ENCODE results near the gene MAZ. TPM values are rescaled to one million over a fixed set of nuclear protein-coding genes. Genes with fewer than 3 reads are reported as not detected.
"Not testable (repeated sequence)": the region's sequence is repeated elsewhere in the genome, so short reads cannot be mapped to it uniquely, and the experiment has no call there.

MAZ gene
- total RNA-seq, 1 donor from 2014 or later, result 247 TPM

DNA sequence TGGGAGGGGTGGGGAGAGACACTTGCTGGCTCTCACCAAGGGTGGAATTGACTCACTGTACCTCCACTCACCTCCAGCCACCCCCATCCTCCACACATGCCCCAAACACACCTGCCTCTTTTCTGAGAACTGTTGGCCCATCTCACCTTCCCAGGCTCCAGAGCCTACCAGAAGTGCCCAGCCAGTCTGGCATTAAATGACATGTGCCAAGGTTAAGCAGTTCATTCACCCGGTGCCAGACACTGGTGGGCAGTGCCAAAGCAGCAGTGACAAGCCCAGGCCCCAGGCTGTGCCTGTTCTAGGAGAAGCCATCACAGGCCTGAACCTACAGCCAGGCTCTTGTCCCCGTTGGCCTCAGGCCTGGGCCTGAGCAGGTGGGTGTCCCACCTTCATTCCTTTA is 25.2 kb downstream of the MAZ start:
- Histone ChIP-seq H3K9me3 (ENCODE audit: insufficient read depth, low read depth, low read length) (no peaks in the 10 kb centered on the region), H3K36me3 (ENCODE audit: insufficient read depth, low read length) (peaks cover 10% of the 10 kb centered on the region), H4K20me1 (ENCODE audit: insufficient read depth, low read length) (peaks cover 44% of the 10 kb centered on the region), H3K4me3 (ENCODE audit: insufficient read depth, low read depth, low read length) (no peak overlapping the region), H3K27ac (ENCODE audit: low read depth, low read length) (no peak overlapping the region), H3K4me1 (ENCODE audit: insufficient read depth, low read length) (no peaks in the 10 kb centered on the region), H3K4me2 (ENCODE audit: low read length) (no peak overlapping the region), H3K79me2 (ENCODE audit: insufficient read depth, low read length) (peaks cover 43% of the 10 kb centered on the region), H3K9ac (ENCODE audit: low read length) (no peak overlapping the region), H3K27me3 (ENCODE audit: insufficient read depth, low read length) (no peaks in the 10 kb centered on the region), H2AFZ (ENCODE audit: low read depth, low read length) (no peak overlapping the region)
- peaks cover 2% of the 10 kb centered on the region for H3K27me3 Mint-ChIP-seq (ENCODE audit: low read depth, unreplicated experiment)
- H3K4me1 Mint-ChIP-seq (ENCODE audit: low read depth, unreplicated experiment), result peaks cover 4% of the 10 kb centered on the region
- H3K27ac Mint-ChIP-seq (ENCODE audit: unreplicated experiment), result no peak overlapping the region
- TF ChIP-seq, protein P1, sequence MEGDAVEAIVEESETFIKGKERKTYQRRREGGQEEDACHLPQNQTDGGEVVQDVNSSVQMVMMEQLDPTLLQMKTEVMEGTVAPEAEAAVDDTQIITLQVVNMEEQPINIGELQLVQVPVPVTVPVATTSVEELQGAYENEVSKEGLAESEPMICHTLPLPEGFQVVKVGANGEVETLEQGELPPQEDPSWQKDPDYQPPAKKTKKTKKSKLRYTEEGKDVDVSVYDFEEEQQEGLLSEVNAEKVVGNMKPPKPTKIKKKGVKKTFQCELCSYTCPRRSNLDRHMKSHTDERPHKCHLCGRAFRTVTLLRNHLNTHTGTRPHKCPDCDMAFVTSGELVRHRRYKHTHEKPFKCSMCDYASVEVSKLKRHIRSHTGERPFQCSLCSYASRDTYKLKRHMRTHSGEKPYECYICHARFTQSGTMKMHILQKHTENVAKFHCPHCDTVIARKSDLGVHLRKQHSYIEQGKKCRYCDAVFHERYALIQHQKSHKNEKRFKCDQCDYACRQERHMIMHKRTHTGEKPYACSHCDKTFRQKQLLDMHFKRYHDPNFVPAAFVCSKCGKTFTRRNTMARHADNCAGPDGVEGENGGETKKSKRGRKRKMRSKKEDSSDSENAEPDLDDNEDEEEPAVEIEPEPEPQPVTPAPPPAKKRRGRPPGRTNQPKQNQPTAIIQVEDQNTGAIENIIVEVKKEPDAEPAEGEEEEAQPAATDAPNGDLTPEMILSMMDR (IDR thresholded peaks at IDR 0.05; ENCODE audit: insufficient read depth, low read depth, low read length), result no peak
- TF ChIP-seq EZH2 (IDR thresholded peaks at IDR 0.05; ENCODE audit: insufficient read depth, low read length), result no peak
- H3K9me3 Mint-ChIP-seq (ENCODE audit: unreplicated experiment), result peaks cover 2% of the 10 kb centered on the region
- no peak for FAIRE-seq
- DNase-seq (ENCODE audit: low read depth), result no peak
- peaks cover 18% of the 10 kb centered on the region for H3K36me3 Mint-ChIP-seq (ENCODE audit: low read depth, unreplicated experiment)
- no peak overlapping the region for H3K4me3 Mint-ChIP-seq (ENCODE audit: unreplicated experiment)

DNA sequence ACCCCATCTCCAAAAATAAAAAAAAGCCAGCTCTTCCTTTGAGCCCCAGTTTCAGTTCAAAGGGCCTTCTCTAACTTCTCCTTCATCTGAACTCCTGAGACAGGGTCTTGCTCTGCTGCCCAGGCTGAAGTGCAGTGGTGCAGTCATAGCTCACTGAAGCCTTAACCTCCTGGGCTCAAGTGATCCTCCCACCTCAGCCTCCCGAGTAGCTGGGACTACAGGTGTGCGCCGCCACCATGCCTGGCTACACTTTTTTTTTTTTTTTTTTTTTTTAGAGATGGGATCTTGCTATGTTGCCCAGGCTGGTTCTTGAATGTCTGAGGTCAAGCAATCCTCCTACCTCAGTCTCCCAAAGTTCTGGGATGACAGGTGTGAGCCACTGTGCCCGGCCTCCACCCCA is 26.9 kb downstream of the MAZ start:
- not testable (repeated sequence) for H3K27me3 ChIP-seq (ENCODE audit: insufficient read depth, low read length); DNase-seq (ENCODE audit: low read depth); H3K4me2 ChIP-seq (ENCODE audit: low read length); H3K27ac Mint-ChIP-seq (ENCODE audit: unreplicated experiment); H2AFZ ChIP-seq (ENCODE audit: low read depth, low read length); FAIRE-seq; H3K9me3 ChIP-seq (ENCODE audit: insufficient read depth, low read depth, low read length); H3K27ac ChIP-seq (ENCODE audit: low read depth, low read length); H3K4me3 Mint-ChIP-seq (ENCODE audit: unreplicated experiment); H3K9me3 Mint-ChIP-seq (ENCODE audit: unreplicated experiment); H3K4me3 ChIP-seq (ENCODE audit: insufficient read depth, low read depth, low read length); H3K27me3 Mint-ChIP-seq (ENCODE audit: low read depth, unreplicated experiment); H3K9ac ChIP-seq (ENCODE audit: low read length); H3K4me1 Mint-ChIP-seq (ENCODE audit: low read depth, unreplicated experiment); H3K4me1 ChIP-seq (ENCODE audit: insufficient read depth, low read length)
- Histone ChIP-seq H3K79me2 (ENCODE audit: insufficient read depth, low read length) (peaks cover 27% of the 10 kb centered on the region), H3K36me3 (ENCODE audit: insufficient read depth, low read length) (peaks cover 22% of the 10 kb centered on the region), H4K20me1 (ENCODE audit: insufficient read depth, low read length) (peaks cover 40% of the 10 kb centered on the region)
- peaks cover 23% of the 10 kb centered on the region for H3K36me3 Mint-ChIP-seq (ENCODE audit: low read depth, unreplicated experiment)

DNA sequence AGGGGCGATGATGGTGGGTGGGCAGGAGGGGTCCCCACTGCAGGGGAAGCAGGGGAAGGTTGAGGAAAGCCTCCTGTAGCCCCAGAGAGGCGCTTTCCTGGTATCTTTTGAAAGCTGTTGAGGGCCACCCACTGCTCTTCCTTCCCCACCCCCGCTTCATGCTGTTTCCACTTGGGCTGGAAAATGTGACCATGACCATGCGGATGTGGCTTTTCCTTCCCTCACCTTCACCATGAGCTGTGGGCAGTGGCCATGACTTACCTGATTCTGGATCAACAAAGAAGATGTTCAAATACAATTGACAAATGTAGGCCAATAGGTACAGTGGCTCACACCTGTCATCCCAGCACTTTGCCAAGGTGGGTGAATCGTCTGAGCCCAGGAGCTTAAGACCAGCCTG is 27.8 kb downstream of the MAZ start:
- no peaks in the 10 kb centered on the region for H3K27me3 ChIP-seq (ENCODE audit: insufficient read depth, low read length)
- H3K36me3 ChIP-seq (ENCODE audit: insufficient read depth, low read length), result peaks cover 23% of the 10 kb centered on the region
- no peaks in the 10 kb centered on the region for H3K9me3 ChIP-seq (ENCODE audit: insufficient read depth, low read depth, low read length)
- Mint-ChIP-seq H3K9me3 (ENCODE audit: unreplicated experiment) (peaks cover 2% of the 10 kb centered on the region), H3K36me3 (ENCODE audit: low read depth, unreplicated experiment) (peaks cover 23% of the 10 kb centered on the region), H3K4me3 (ENCODE audit: unreplicated experiment) (no peak overlapping the region), H3K27ac (ENCODE audit: unreplicated experiment) (no peak overlapping the region), H3K4me1 (ENCODE audit: low read depth, unreplicated experiment) (peaks cover 4% of the 10 kb centered on the region), H3K27me3 (ENCODE audit: low read depth, unreplicated experiment) (peaks cover 2% of the 10 kb centered on the region)
- FAIRE-seq (no peak), DNase-seq (ENCODE audit: low read depth) (no peak)
- H4K20me1 ChIP-seq (ENCODE audit: insufficient read depth, low read length), result peaks cover 33% of the 10 kb centered on the region
- TF ChIP-seq EZH2 (IDR thresholded peaks at IDR 0.05; ENCODE audit: insufficient read depth, low read length), result no peak
- TF ChIP-seq, protein P1 (IDR thresholded peaks at IDR 0.05; ENCODE audit: insufficient read depth, low read depth, low read length), result no peak
- no peak overlapping the region for H3K27ac ChIP-seq (ENCODE audit: low read depth, low read length)
- H3K4me1 ChIP-seq (ENCODE audit: insufficient read depth, low read length), result no peaks in the 10 kb centered on the region
- no peak overlapping the region for H3K4me3 ChIP-seq (ENCODE audit: insufficient read depth, low read depth, low read length)
- H3K79me2 ChIP-seq (ENCODE audit: insufficient read depth, low read length), result peaks cover 19% of the 10 kb centered on the region
- H3K4me2 ChIP-seq (ENCODE audit: low read length), result no peak overlapping the region
- no peak overlapping the region for H2AFZ ChIP-seq (ENCODE audit: low read depth, low read length)
- H3K9ac ChIP-seq (ENCODE audit: low read length), result no peak overlapping the region

All from astrocyte (in vitro differentiated cells and primary cell).